GM19240 (cell line): ENCODE results near the gene HDDC3.
"Not testable (repeated sequence)": the region's sequence is repeated elsewhere in the genome, so short reads cannot be mapped to it uniquely, and the experiment has no call there.

ENCODE experiments used
- DNase-seq: peaks from one replicate; pipeline ENCODE4 v3.0.0; 2011; ENCODE audit warnings: low spot score; ENCODE audit not compliant: insufficient read length

The HDDC3 gene

GRCh38 chr15:90930861-90931574, 1.3 kb downstream of the HDDC3 start:
- no peak for DNase-seq

GRCh38 chr15:90929246-90930019, 2.9 kb downstream of the HDDC3 start:
- no peak for DNase-seq

GRCh38 chr15:90928106-90928505, 4.2 kb downstream of the HDDC3 start:
- DNase-seq: not testable (repeated sequence)

GRCh38 chr15:90926766-90927165, 5.6 kb downstream of the HDDC3 start:
- not testable (repeated sequence) for DNase-seq

GRCh38 chr15:90924375-90924774, 8.0 kb downstream of the HDDC3 start:
- DNase-seq: peak; percentile 65

GRCh38 chr15:90922712-90923322, 9.5 kb downstream of the HDDC3 start:
- peak; percentile 80 for DNase-seq

GRCh38 chr15:90921887-90922286, 10.5 kb downstream of the HDDC3 start:
- DNase-seq: no peak

- DNase-seq: no peak
Measured at GRCh38 chr15:90918835-90919234, 13.5 kb downstream of the HDDC3 start.

- no peak for DNase-seq
Measured at GRCh38 chr15:90918034-90918788, 14.1 kb downstream of the HDDC3 start.

- DNase-seq: no peak
Measured at GRCh38 chr15:90917569-90917968, 14.8 kb downstream of the HDDC3 start.

GRCh38 chr15:90916461-90916860, 15.9 kb downstream of the HDDC3 start:
- DNase-seq: no peak

- DNase-seq: no peak
Measured at GRCh38 chr15:90915808-90916440, 16.4 kb downstream of the HDDC3 start.

- DNase-seq: no peak
Measured at GRCh38 chr15:90915216-90915807, 17.0 kb downstream of the HDDC3 start.

GRCh38 chr15:90914305-90915080, 17.9 kb downstream of the HDDC3 start:
- DNase-seq: no peak

- no peak for DNase-seq
Measured at GRCh38 chr15:90913398-90913944, 18.9 kb downstream of the HDDC3 start.

GRCh38 chr15:90912770-90913075, 19.6 kb downstream of the HDDC3 start:
- no peak for DNase-seq

GRCh38 chr15:90911906-90912769, 20.2 kb downstream of the HDDC3 start:
- DNase-seq: no peak

- DNase-seq: no peak
Measured at GRCh38 chr15:90911302-90911623, 21.1 kb downstream of the HDDC3 start.
